A673 (cell line): ENCODE results near the gene ZNF500. TPM values are rescaled to one million over a fixed set of nuclear protein-coding genes. Genes with fewer than 3 reads are reported as not detected.

Experiments
- BruUV-seq: library from RNA; stranded (reverse); fragments of 400-500 nt; replicated peaks from 2 replicates; lab custom pipeline; 2021; lab: Mats Ljungman, UMichigan
- CTCF ChIA-PET: fragments of 300-600 bp; sonication (Branson Sonifier 250); formaldehyde crosslinking; loops from one replicate; lab custom pipeline; 2022; ENCODE audit warnings: antibody characterized with exemption; lab: Charles Lee
- POLR2A ChIA-PET: fragments of 300-600 bp; sonication (Branson Sonifier 250); formaldehyde crosslinking; loops from one replicate; lab custom pipeline; 2022; ENCODE audit warnings: antibody characterized with exemption; ENCODE audit not compliant: low non-redundant PET; lab: Charles Lee
- DNase-seq: peaks from one replicate; pipeline ENCODE4 v3.0.0-alpha.2; 2015; ENCODE audit warnings: low spot score
- H3K27ac ChIP-seq: fragments of 200-600 bp; sonication (generic); 2 replicates; pipeline ENCODE4 v1.5.1; 2016; ENCODE audit warnings: mixed run types, low read depth, mild to moderate bottlenecking, mixed read lengths, antibody characterized with exemption, low read length; ENCODE audit not compliant: poor library complexity, severe bottlenecking
- H3K27me3 ChIP-seq: fragments of 200-600 bp; sonication (generic); replicated peaks from 2 replicates; pipeline ENCODE4 v1.6.1; 2017; ENCODE audit warnings: mixed run types, low read depth, mild to moderate bottlenecking, mixed read lengths, antibody characterized with exemption, low read length; ENCODE audit not compliant: insufficient read depth, poor library complexity
- H3K36me3 ChIP-seq: fragments of 200-600 bp; sonication (generic); 2 replicates; pipeline ENCODE4 v1.6.1; 2016; ENCODE audit warnings: mixed run types, mild to moderate bottlenecking, mixed read lengths, antibody characterized with exemption, low read length; ENCODE audit not compliant: insufficient read depth, poor library complexity, severe bottlenecking
- H3K4me1 ChIP-seq: fragments of 200-600 bp; sonication (generic); 2 replicates; pipeline ENCODE4 v1.6.1; 2017; ENCODE audit warnings: mixed run types, mild to moderate bottlenecking, mixed read lengths, antibody characterized with exemption, low read length; ENCODE audit not compliant: insufficient read depth, poor library complexity, severe bottlenecking
- H3K4me3 ChIP-seq: fragments of 200-600 bp; sonication (generic); 2 replicates; pipeline ENCODE4 v1.5.1; 2016; ENCODE audit warnings: low read depth, mixed run types, mild to moderate bottlenecking, mixed read lengths, low read length; ENCODE audit not compliant: poor library complexity, severe bottlenecking
- H3K9me3 ChIP-seq: fragments of 200-600 bp; sonication (generic); 2 replicates; pipeline ENCODE4 v1.6.1; 2016; ENCODE audit warnings: mixed run types, low read depth, mild to moderate bottlenecking, mixed read lengths, antibody characterized with exemption, low read length; ENCODE audit not compliant: poor library complexity, severe bottlenecking
- CTCF ChIP-seq: fragments of 300-800, 200-600 bp; sonication (generic); conservative IDR thresholded peaks from 2 replicates; pipeline ENCODE4 v1.5.1; 2017; ENCODE audit warnings: low read depth, mild to moderate bottlenecking, antibody characterized with exemption, low read length, moderate library complexity, mixed read lengths
- EZH2 ChIP-seq: fragments of 200-600 bp; sonication (generic); IDR thresholded peaks from 2 replicates; pipeline ENCODE4 v1.6.1; 2017; ENCODE audit warnings: borderline replicate concordance, low read depth, mild to moderate bottlenecking, mixed read lengths, antibody characterized with exemption, low read length; ENCODE audit not compliant: poor library complexity, severe bottlenecking
- intact Hi-C: fragments of 100-400 bp; cut with micrococcal nuclease; formaldehyde crosslinking; loops from one replicate; pipeline ENCODE4 v1.10.0; 2022; ENCODE audit not compliant: unreplicated experiment
- total RNA-seq: library from RNA; stranded (reverse); gene quantifications from 2 replicates; pipeline ENCODE4 v1.2.3, GENCODE V29; 2021

The ZNF500 gene
- total RNA-seq, 1 experiment from 2014 or later, result 16.8 TPM

DNA sequence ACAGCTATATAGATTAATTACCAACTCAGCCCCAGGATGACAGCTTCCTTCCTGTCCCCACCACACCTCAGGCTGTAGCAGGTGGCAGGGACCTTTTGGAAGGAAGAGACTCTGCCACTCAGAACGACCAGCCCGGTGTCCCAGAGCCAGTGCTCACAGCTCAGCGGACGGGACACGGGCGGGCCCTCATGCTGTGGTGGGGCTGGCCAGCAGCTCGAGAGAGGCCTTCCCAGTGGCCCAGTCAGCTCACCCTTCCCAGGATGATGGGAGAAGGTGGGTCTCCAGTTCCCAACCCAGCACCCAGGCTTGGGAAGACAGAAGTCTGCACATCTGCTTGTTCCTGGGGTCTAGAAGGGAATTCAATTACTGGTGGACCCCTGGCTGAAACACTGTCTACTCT, 63.1 kb downstream of the ZNF500 start:
- Histone ChIP-seq H3K27me3 (no peaks in the 10 kb centered on the region), H3K27ac (no peak overlapping the region), H3K9me3 (no peaks in the 10 kb centered on the region), H3K4me3 (no peak overlapping the region), H3K4me1 (no peaks in the 10 kb centered on the region), H3K36me3 (peaks cover 32% of the 10 kb centered on the region)
- TF ChIP-seq CTCF (no peak), EZH2 (no peak)
- ChIA-PET CTCF (no interaction called here), POLR2A (interaction anchor here (0.6 kb wide), 1 partner anchor 228 kb away, joined by 3 read pairs; the partner anchor contains the start of gene HMOX2)
- no TSS peak for BruUV-seq
- DNase-seq, result no peak
- intact Hi-C loops, result no loop called here

GRCh38 chr16:4702466-4702808, 64.5 kb downstream of the ZNF500 start:
- no peaks in the 10 kb centered on the region for H3K4me1 ChIP-seq
- no peak for DNase-seq
- no TSS peak for BruUV-seq
- CTCF ChIA-PET, result no interaction called here
- H3K9me3 ChIP-seq, result no peaks in the 10 kb centered on the region
- TF ChIP-seq EZH2 (no peak), CTCF (no peak)
- H3K36me3 ChIP-seq, result peaks cover 40% of the 10 kb centered on the region
- no peaks in the 10 kb centered on the region for H3K27me3 ChIP-seq
- intact Hi-C loops, result no loop called here
- no peak overlapping the region for H3K27ac ChIP-seq
- POLR2A ChIA-PET, result no interaction called here
- H3K4me3 ChIP-seq, result no peak overlapping the region

GRCh38 chr16:4701791-4702465, 65.0 kb downstream of the ZNF500 start:
- no peak for DNase-seq
- CTCF ChIA-PET, result no interaction called here
- intact Hi-C loops, result no loop called here
- POLR2A ChIA-PET, result no interaction called here
- H3K9me3 ChIP-seq, result no peaks in the 10 kb centered on the region
- peaks cover 41% of the 10 kb centered on the region for H3K36me3 ChIP-seq
- no peak overlapping the region for H3K27ac ChIP-seq
- BruUV-seq, result no TSS peak
- no peaks in the 10 kb centered on the region for H3K4me1 ChIP-seq
- H3K27me3 ChIP-seq, result no peaks in the 10 kb centered on the region
- no peak overlapping the region for H3K4me3 ChIP-seq
- TF ChIP-seq CTCF (no peak), EZH2 (no peak)
